ENCODE results near the gene MCOLN3.

The MCOLN3 gene

GRCh38 chr1:85022700-85023099 lies 25.6 kb downstream of the MCOLN3 start:
- CTCF ChIA-PET, result interaction anchor here (6.1 kb wide), 1 partner anchor 79 kb away, joined by 59 read pairs; no protein-coding TSS in a partner anchor
- H3K9me3 ChIP-seq (ENCODE audit: control insufficient read depth, insufficient read depth, low read depth, low read length), result no peaks in the 10 kb centered on the region

GRCh38 chr1:85019994-85020393 lies 28.3 kb downstream of the MCOLN3 start:
- CTCF ChIA-PET, result interaction anchor here (1.9 kb wide), 1 partner anchor 75 kb away, joined by 12 read pairs; no protein-coding TSS in a partner anchor

More at GRCh38 chr1:85022700-85023099, 25.6 kb downstream of the MCOLN3 start:
- Histone ChIP-seq H3K27ac (ENCODE audit: extremely low read depth, low read depth, low read length) (no peak overlapping the region), H3K4me3 (ENCODE audit: low read depth, low read length) (no peak overlapping the region), H3K36me3 (ENCODE audit: control insufficient read depth in 2 of 2, insufficient read depth in 1 of 2, low read length in 2 of 2) (peaks cover 19 to 71% of the 10 kb centered on the region in 2 experiments), H3K4me1 (ENCODE audit: control insufficient read depth, insufficient read depth, low read length) (no peaks in the 10 kb centered on the region)
- TF ChIP-seq ZNF623 (tag by site-specific recombination; IDR thresholded peaks at IDR 0.05) (peak; percentile 67), GLI4 (tag by site-specific recombination; IDR thresholded peaks at IDR 0.05) (no peak)
- POLR2A ChIA-PET, result no interaction called here

GRCh38 chr1:85015826-85016225 lies 32.5 kb downstream of the MCOLN3 start:
- ChIA-PET POLR2A (no interaction called here), CTCF (no interaction called here)
- no peak overlapping the region for H3K27ac ChIP-seq (ENCODE audit: extremely low read depth, low read depth, low read length)
- H3K4me1 ChIP-seq (ENCODE audit: control insufficient read depth, insufficient read depth, low read length), result no peaks in the 10 kb centered on the region
- peaks cover 0 to 23% of the 10 kb centered on the region in 2 experiments for H3K36me3 ChIP-seq (ENCODE audit: control insufficient read depth in 2 of 2, insufficient read depth in 1 of 2, low read length in 2 of 2)
- H3K9me3 ChIP-seq (ENCODE audit: control insufficient read depth, insufficient read depth, low read depth, low read length), result no peaks in the 10 kb centered on the region
- no peak overlapping the region for H3K4me3 ChIP-seq (ENCODE audit: low read depth, low read length)
- no peak for TF ChIP-seq ZNF335 (tag by site-specific recombination; conservative IDR thresholded peaks at IDR 0.05)
- no peak for TF ChIP-seq ZNF580 (tag by site-specific recombination; IDR thresholded peaks at IDR 0.05)
- TF ChIP-seq PRDM1 (tag by site-specific recombination; IDR thresholded peaks at IDR 0.05), result no peak
- TF ChIP-seq, protein P1, sequence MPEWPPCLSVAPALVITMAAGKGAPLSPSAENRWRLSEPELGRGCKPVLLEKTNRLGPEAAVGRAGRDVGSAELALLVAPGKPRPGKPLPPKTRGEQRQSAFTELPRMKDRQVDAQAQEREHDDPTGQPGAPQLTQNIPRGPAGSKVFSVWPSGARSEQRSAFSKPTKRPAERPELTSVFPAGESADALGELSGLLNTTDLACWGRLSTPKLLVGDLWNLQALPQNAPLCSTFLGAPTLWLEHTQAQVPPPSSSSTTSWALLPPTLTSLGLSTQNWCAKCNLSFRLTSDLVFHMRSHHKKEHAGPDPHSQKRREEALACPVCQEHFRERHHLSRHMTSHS (tag by site-specific recombination; IDR thresholded peaks at IDR 0.05), result no peak
- TF ChIP-seq ZNF610 (tag by site-specific recombination; IDR thresholded peaks at IDR 0.05; ENCODE audit: borderline replicate concordance), result no peak
- TF ChIP-seq ZNF529 (tag by site-specific recombination; IDR thresholded peaks at IDR 0.05; ENCODE audit: insufficient replicate concordance), result no peak
- TF ChIP-seq ZNF274 (IDR thresholded peaks at IDR 0.05; ENCODE audit: low read length), result no peak
- no peak for TF ChIP-seq ZNF274 (tag by site-specific recombination; IDR thresholded peaks at IDR 0.05; ENCODE audit: borderline replicate concordance)
- TF ChIP-seq ZNF184 (tag by site-specific recombination; IDR thresholded peaks at IDR 0.05), result no peak
- TF ChIP-seq ZNF585B (tag by site-specific recombination; IDR thresholded peaks at IDR 0.05), result no peak
- TF ChIP-seq, protein P2, sequence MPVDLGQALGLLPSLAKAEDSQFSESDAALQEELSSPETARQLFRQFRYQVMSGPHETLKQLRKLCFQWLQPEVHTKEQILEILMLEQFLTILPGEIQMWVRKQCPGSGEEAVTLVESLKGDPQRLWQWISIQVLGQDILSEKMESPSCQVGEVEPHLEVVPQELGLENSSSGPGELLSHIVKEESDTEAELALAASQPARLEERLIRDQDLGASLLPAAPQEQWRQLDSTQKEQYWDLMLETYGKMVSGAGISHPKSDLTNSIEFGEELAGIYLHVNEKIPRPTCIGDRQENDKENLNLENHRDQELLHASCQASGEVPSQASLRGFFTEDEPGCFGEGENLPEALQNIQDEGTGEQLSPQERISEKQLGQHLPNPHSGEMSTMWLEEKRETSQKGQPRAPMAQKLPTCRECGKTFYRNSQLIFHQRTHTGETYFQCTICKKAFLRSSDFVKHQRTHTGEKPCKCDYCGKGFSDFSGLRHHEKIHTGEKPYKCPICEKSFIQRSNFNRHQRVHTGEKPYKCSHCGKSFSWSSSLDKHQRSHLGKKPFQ (tag by site-specific recombination; IDR thresholded peaks at IDR 0.05), result no peak
- TF ChIP-seq PRDM2 (tag by site-specific recombination; IDR thresholded peaks at IDR 0.05; ENCODE audit: borderline replicate concordance), result no peak
- TF ChIP-seq BCL11B (tag by site-specific recombination; IDR thresholded peaks at IDR 0.05; ENCODE audit: low read depth), result no peak
- TF ChIP-seq ZBTB8A (tag by site-specific recombination; IDR thresholded peaks at IDR 0.05), result no peak
- no peak for TF ChIP-seq ZNF391 (tag by site-specific recombination; IDR thresholded peaks at IDR 0.05; ENCODE audit: borderline replicate concordance, low read depth)
- no peak for TF ChIP-seq TRIM28 (IDR thresholded peaks at IDR 0.05; ENCODE audit: borderline replicate concordance, low read length)

More at GRCh38 chr1:85019994-85020393, 28.3 kb downstream of the MCOLN3 start:
- Histone ChIP-seq H3K4me1 (ENCODE audit: control insufficient read depth, insufficient read depth, low read length) (no peaks in the 10 kb centered on the region), H3K36me3 (ENCODE audit: control insufficient read depth in 2 of 2, insufficient read depth in 1 of 2, low read length in 2 of 2) (peaks cover 14 to 56% of the 10 kb centered on the region in 2 experiments), H3K9me3 (ENCODE audit: control insufficient read depth, insufficient read depth, low read depth, low read length) (no peaks in the 10 kb centered on the region), H3K4me3 (ENCODE audit: low read depth, low read length) (no peak overlapping the region), H3K27ac (ENCODE audit: extremely low read depth, low read depth, low read length) (no peak overlapping the region)
- POLR2A ChIA-PET, result no interaction called here
- TF ChIP-seq ZNF513 (tag by site-specific recombination; IDR thresholded peaks at IDR 0.05) (no peak), ZNF341 (tag by site-specific recombination; IDR thresholded peaks at IDR 0.05; ENCODE audit: low read depth) (no peak), ZNF132 (tag by site-specific recombination; IDR thresholded peaks at IDR 0.05; ENCODE audit: borderline replicate concordance) (no peak), ZNF423 (tag by site-specific recombination; IDR thresholded peaks at IDR 0.05) (no peak)
